ENCODE measurements around the gene CLECL1. TPM values are rescaled to one million over a fixed set of nuclear protein-coding genes. Genes with fewer than 3 reads are reported as not detected.

Gene CLECL1
- total and polyA plus RNA-seq, 4 donors, result 0.28 TPM; not detected in 3

DNA sequence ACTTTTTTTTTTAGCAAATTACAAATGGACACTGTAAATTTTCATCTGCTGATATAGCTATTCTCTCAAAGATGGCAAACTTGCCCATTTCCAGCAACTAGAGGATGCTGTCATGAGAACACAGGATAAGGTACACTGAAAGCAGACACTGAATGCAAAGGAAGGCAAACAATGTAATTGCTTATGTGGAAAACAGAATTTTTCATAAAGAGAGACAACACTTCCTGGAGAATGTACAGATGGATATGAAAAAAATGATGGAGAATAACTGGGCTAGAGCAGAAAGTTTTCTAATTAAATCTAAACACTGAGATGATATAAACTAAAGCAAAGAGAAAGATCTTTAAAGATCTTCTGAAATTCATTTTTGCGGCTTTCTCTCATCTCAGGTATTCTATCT lies 27.2 kb upstream of the CLECL1 start:
- no peaks in the 10 kb centered on the region for H3K9me3 ChIP-seq (ENCODE audit: control insufficient read depth, insufficient read depth, low read length)
- no CpG with 5 or more reads among the region's 1 CpG for WGBS (ENCODE audit: insufficient coverage)
- H3K36me3 ChIP-seq (ENCODE audit: control insufficient read depth, insufficient read depth, low read length), result no peaks in the 10 kb centered on the region
- H3K4me3 ChIP-seq (ENCODE audit: low read depth, low read length), result no peak overlapping the region
- H3K27ac ChIP-seq (ENCODE audit: low read depth, low read length), result no peak overlapping the region
- DNase-seq (ENCODE audit: low read depth in 4 of 6, low spot score in 6 of 6), result no peak
- H3K27me3 ChIP-seq (ENCODE audit: control insufficient read depth, insufficient read depth, low read length), result no peaks in the 10 kb centered on the region
- no peaks in the 10 kb centered on the region for H3K4me1 ChIP-seq (ENCODE audit: control insufficient read depth, insufficient read depth, low read length)

DNA sequence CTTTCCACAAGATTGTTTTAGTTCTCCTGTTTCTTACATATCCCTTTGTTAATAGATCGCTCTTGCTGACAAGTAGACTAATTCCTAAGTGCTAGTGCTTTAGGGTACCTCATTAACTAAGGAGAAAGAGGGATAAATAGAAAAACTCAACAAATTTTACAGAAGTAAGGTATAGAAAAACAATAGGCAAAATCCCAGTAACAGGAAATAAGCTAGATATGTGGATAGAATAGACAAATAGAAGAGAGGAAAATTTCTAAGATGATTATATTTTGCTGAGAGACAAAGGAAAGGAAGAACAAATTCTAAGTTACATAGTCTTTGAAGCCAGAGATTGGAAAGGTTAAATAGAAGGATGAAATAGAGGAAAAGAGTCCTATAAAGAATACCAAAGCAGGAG lies 26.8 kb upstream of the CLECL1 start:
- Histone ChIP-seq H3K4me1 (ENCODE audit: control insufficient read depth, insufficient read depth, low read length) (no peaks in the 10 kb centered on the region), H3K9me3 (ENCODE audit: control insufficient read depth, insufficient read depth, low read length) (no peaks in the 10 kb centered on the region), H3K27me3 (ENCODE audit: control insufficient read depth, insufficient read depth, low read length) (no peaks in the 10 kb centered on the region), H3K27ac (ENCODE audit: low read depth, low read length) (no peak overlapping the region), H3K4me3 (ENCODE audit: low read depth, low read length) (no peak overlapping the region), H3K36me3 (ENCODE audit: control insufficient read depth, insufficient read depth, low read length) (no peaks in the 10 kb centered on the region)
- no CpG with 5 or more reads among the region's 1 CpG for WGBS (ENCODE audit: insufficient coverage)
- no peak for DNase-seq (ENCODE audit: low read depth in 4 of 6, low spot score in 6 of 6)

DNA sequence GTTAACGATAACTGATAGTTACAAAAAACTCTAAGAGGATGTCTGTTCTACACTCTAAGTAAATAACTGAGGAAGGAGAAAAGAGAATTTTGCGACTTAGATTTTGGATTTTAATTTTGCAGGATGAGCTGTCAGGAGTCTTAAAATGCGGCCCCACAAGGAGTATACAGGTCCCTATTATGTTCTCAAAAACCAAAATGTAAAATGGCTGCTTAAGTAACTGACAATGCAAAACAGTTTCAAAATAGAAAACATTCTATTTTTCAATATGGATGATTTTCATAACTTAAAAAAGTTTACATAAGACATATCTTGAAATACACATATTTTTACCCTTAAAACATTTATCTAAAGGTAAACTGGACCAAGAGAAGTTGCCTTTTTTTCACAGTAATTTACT lies 25.2 kb upstream of the CLECL1 start:
- no peak for DNase-seq (ENCODE audit: low read depth in 4 of 6, low spot score in 6 of 6)
- Histone ChIP-seq H3K9me3 (ENCODE audit: control insufficient read depth, insufficient read depth, low read length) (no peaks in the 10 kb centered on the region), H3K4me1 (ENCODE audit: control insufficient read depth, insufficient read depth, low read length) (no peaks in the 10 kb centered on the region), H3K27me3 (ENCODE audit: control insufficient read depth, insufficient read depth, low read length) (no peaks in the 10 kb centered on the region), H3K27ac (ENCODE audit: low read depth, low read length) (no peak overlapping the region), H3K36me3 (ENCODE audit: control insufficient read depth, insufficient read depth, low read length) (no peaks in the 10 kb centered on the region), H3K4me3 (ENCODE audit: low read depth, low read length) (no peak overlapping the region)
- WGBS (ENCODE audit: insufficient coverage), result no CpG with 5 or more reads among the region's 3 CpGs

DNA sequence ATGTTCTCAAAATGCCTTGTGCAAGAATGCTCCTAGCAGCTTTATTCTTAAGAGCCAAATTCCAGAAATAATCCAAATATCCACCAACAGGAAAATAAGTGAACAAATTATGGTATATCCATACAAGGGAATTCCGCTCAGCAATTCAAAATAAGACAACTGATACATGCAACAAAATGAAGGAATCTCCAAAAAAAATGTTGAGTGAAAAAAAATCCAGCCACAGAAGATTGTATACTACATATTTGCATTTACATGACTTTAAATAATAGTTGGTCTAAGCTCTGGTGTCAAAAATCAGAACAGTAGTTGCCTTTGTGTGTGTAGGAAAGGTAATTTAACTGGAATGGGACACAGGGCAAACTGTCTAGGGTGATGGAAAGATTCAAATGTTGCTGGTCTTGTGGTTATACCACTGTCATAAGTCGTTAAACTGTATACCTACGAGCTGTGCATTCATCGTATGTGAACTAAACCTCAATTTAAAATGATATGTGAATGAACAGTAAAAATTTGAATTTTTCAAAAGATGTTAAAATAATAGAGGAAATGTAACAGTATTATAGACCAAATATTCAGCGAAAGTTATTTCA lies 24.6 kb upstream of the CLECL1 start:
- no peak overlapping the region for H3K4me3 ChIP-seq (ENCODE audit: low read depth, low read length)
- no peaks in the 10 kb centered on the region for H3K4me1 ChIP-seq (ENCODE audit: control insufficient read depth, insufficient read depth, low read length)
- no CpG with 5 or more reads among the region's 5 CpGs for WGBS (ENCODE audit: insufficient coverage)

DNA sequence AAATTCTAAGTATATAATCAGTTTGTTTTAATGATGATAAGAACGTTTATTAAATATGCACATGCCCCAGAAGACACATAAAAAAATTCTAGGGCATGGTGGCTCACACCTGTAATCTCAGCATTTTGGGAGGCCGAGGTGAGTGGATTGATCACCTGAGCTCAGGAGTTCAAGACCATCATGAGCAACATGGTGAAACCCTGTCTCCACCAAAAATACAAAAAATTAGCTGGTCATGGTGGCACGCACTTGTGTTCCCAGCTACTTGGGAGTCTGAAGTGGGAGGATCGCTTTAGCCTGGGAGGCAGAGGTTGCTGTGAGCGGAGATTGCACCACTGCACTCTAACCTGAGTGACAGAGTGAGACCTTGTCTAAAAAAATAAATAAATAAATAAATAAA lies 23.8 kb upstream of the CLECL1 start:
- Histone ChIP-seq H3K4me3 (ENCODE audit: low read depth, low read length) (no peak overlapping the region), H3K27me3 (ENCODE audit: control insufficient read depth, insufficient read depth, low read length) (no peaks in the 10 kb centered on the region)
- 100% methylated on average over 1 of the region's 5 CpGs for WGBS (ENCODE audit: insufficient coverage)

More for the DNA sequence above, 24.6 kb upstream of the CLECL1 start:
- H3K9me3 ChIP-seq (ENCODE audit: control insufficient read depth, insufficient read depth, low read length), result no peaks in the 10 kb centered on the region
- DNase-seq (ENCODE audit: low read depth in 4 of 6, low spot score in 6 of 6), result no peak
- no peaks in the 10 kb centered on the region for H3K36me3 ChIP-seq (ENCODE audit: control insufficient read depth, insufficient read depth, low read length)
- H3K27ac ChIP-seq (ENCODE audit: low read depth, low read length), result no peak overlapping the region
- no peaks in the 10 kb centered on the region for H3K27me3 ChIP-seq (ENCODE audit: control insufficient read depth, insufficient read depth, low read length)

DNA sequence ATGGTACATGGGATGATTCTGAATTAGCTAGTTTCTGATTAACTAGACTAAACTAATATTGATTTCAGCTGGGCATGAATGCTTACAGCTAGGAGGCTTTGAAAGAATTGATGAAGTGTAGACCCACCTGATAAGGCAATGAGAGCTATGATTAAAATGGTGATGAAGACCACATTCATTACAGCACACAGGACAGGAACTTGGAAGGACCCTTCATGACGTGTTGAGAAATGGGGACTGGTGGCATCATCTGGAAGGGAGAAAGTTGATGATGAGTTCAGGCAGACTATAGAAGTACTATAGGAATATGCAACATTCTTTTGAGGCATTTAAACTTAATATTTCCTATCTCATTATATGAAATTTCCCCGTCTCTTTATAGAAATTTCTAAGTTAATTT lies 23.3 kb upstream of the CLECL1 start:
- H3K36me3 ChIP-seq (ENCODE audit: control insufficient read depth, insufficient read depth, low read length), result no peaks in the 10 kb centered on the region
- no peak for DNase-seq (ENCODE audit: low read depth in 4 of 6, low spot score in 6 of 6)
- H3K27me3 ChIP-seq (ENCODE audit: control insufficient read depth, insufficient read depth, low read length), result no peaks in the 10 kb centered on the region
- no peak overlapping the region for H3K27ac ChIP-seq (ENCODE audit: low read depth, low read length)
- no peaks in the 10 kb centered on the region for H3K9me3 ChIP-seq (ENCODE audit: control insufficient read depth, insufficient read depth, low read length)
- H3K4me3 ChIP-seq (ENCODE audit: low read depth, low read length), result no peak overlapping the region
- WGBS (ENCODE audit: insufficient coverage), result no CpG with 5 or more reads among the region's 2 CpGs
- H3K4me1 ChIP-seq (ENCODE audit: control insufficient read depth, insufficient read depth, low read length), result no peaks in the 10 kb centered on the region

More for the DNA sequence above, 23.8 kb upstream of the CLECL1 start:
- no peak for DNase-seq (ENCODE audit: low read depth in 4 of 6, low spot score in 6 of 6)
- H3K27ac ChIP-seq (ENCODE audit: low read depth, low read length), result no peak overlapping the region
- no peaks in the 10 kb centered on the region for H3K36me3 ChIP-seq (ENCODE audit: control insufficient read depth, insufficient read depth, low read length)
- no peaks in the 10 kb centered on the region for H3K9me3 ChIP-seq (ENCODE audit: control insufficient read depth, insufficient read depth, low read length)
- H3K4me1 ChIP-seq (ENCODE audit: control insufficient read depth, insufficient read depth, low read length), result no peaks in the 10 kb centered on the region

DNA sequence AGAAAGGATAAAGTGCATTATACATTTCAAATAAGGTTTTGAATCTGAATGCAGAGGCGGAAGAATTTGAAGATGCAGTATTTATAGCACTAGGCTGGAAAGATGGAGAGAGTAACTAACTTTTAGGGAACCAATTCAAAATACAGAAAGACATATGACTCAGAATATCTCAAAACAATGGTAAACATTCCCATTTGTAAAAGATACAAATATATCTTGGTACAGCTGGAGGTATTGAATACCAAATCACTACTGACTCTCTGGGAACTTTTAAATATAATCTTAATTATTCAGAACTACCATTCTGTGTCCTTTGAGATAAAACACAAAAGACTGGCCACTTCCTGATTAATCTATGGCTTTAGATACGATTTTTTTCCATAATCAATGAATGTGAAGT lies 22.7 kb upstream of the CLECL1 start:
- Histone ChIP-seq H3K4me1 (ENCODE audit: control insufficient read depth, insufficient read depth, low read length) (no peaks in the 10 kb centered on the region), H3K4me3 (ENCODE audit: low read depth, low read length) (no peak overlapping the region), H3K27ac (ENCODE audit: low read depth, low read length) (no peak overlapping the region), H3K9me3 (ENCODE audit: control insufficient read depth, insufficient read depth, low read length) (no peaks in the 10 kb centered on the region), H3K27me3 (ENCODE audit: control insufficient read depth, insufficient read depth, low read length) (no peaks in the 10 kb centered on the region), H3K36me3 (ENCODE audit: control insufficient read depth, insufficient read depth, low read length) (no peaks in the 10 kb centered on the region)
- DNase-seq (ENCODE audit: low read depth in 4 of 6, low spot score in 6 of 6), result no peak
- WGBS (ENCODE audit: insufficient coverage), result no CpG with 5 or more reads among the region's 2 CpGs

DNA sequence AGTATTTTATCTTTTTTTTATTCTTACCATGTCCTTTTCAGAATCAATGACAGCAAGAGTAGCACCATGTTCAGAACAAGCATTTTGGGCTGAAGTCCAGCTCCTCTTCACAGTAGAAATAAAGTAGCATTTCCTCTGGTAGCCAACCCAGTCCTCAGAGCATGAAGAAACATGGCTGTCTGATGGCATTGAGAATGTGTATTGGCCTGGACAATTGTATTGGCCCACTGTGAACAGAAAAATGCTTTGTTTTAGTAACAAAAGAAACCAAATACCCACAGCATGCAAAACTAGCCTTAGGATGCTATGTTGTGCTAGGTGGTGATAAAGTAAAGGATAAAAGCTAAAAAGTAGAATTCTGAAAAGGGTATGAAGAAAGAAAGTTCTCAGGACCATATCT lies 22.1 kb upstream of the CLECL1 start:
- no peak for DNase-seq (ENCODE audit: low read depth in 4 of 6, low spot score in 6 of 6)
- Histone ChIP-seq H3K36me3 (ENCODE audit: control insufficient read depth, insufficient read depth, low read length) (no peaks in the 10 kb centered on the region), H3K27ac (ENCODE audit: low read depth, low read length) (no peak overlapping the region), H3K9me3 (ENCODE audit: control insufficient read depth, insufficient read depth, low read length) (no peaks in the 10 kb centered on the region), H3K4me3 (ENCODE audit: low read depth, low read length) (no peak overlapping the region), H3K27me3 (ENCODE audit: control insufficient read depth, insufficient read depth, low read length) (no peaks in the 10 kb centered on the region), H3K4me1 (ENCODE audit: control insufficient read depth, insufficient read depth, low read length) (no peaks in the 10 kb centered on the region)

DNA sequence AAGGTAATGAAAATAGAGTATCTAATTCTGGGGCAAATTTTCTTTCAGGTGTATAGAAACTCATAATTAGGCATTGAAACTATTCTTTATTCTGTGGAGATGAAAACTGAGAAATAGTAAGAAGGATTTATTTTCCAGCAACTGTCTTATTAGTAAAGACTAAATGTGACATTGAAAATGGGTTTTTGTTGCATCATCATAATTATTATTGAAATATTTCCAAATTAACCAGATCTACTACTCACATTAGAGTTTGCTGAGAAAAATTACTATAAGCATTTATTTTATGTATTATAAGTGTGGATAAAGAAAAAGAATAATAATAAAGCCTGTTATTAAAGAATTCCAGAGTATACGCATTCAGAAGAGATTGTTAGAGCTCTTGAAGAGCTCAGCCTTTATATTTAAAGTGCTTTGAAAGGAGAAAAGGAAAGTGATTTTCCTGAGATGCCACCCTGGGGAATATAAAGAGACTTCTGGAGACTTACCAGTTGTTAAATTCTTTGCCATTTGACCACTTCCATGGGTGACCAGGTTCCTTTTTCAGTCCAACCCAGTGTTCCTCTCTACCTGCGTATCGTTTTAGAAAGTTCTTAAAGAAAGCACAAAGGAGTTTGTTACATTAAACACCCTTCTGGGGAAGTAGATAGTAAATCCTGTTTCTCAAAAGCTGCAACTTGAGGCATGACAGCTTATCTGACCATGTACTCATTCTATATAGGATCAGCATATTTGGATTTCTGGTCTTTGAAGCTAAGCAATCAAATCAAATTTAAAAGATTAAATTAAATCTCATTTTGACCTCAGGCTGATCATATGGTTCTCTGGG lies 21.4 kb upstream of the CLECL1 start:
- no peak for DNase-seq (ENCODE audit: low read depth in 4 of 6, low spot score in 6 of 6)
- no peak overlapping the region for H3K27ac ChIP-seq (ENCODE audit: low read depth, low read length)
- no CpG with 5 or more reads among the region's 3 CpGs for WGBS (ENCODE audit: insufficient coverage)
- no peaks in the 10 kb centered on the region for H3K36me3 ChIP-seq (ENCODE audit: control insufficient read depth, insufficient read depth, low read length)
- H3K4me1 ChIP-seq (ENCODE audit: control insufficient read depth, insufficient read depth, low read length), result no peaks in the 10 kb centered on the region
- no peaks in the 10 kb centered on the region for H3K9me3 ChIP-seq (ENCODE audit: control insufficient read depth, insufficient read depth, low read length)
- no peaks in the 10 kb centered on the region for H3K27me3 ChIP-seq (ENCODE audit: control insufficient read depth, insufficient read depth, low read length)
- H3K4me3 ChIP-seq (ENCODE audit: low read depth, low read length), result no peak overlapping the region

DNA sequence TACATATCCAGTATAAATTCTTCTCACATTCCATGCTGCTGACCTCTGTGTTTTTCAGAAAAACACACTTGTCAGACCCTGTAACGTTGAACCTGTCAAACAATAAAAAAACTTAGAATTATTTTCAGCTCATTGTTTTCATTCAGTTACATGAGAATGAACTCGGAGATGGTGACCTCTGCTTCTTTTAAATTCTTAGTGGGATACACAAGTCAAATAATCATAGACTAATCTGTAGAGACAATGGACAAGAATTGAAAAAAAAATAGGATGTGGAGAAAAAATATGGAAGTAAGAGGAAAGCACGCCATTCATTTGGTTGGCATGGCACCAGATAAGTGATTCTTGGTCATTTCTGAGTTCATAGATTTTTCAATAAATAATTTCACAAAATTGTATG lies 20.6 kb upstream of the CLECL1 start:
- no CpG with 5 or more reads among the region's 3 CpGs for whole genome bisulfite sequencing (ENCODE audit: insufficient coverage)
- Histone ChIP-seq H3K4me1 (ENCODE audit: control insufficient read depth, insufficient read depth, low read length) (no peaks in the 10 kb centered on the region), H3K9me3 (ENCODE audit: control insufficient read depth, insufficient read depth, low read length) (no peaks in the 10 kb centered on the region)

More for the DNA sequence above, 20.6 kb upstream of the CLECL1 start:
- Histone ChIP-seq H3K27me3 (ENCODE audit: control insufficient read depth, insufficient read depth, low read length) (no peaks in the 10 kb centered on the region), H3K36me3 (ENCODE audit: control insufficient read depth, insufficient read depth, low read length) (no peaks in the 10 kb centered on the region), H3K4me3 (ENCODE audit: low read depth, low read length) (no peak overlapping the region), H3K27ac (ENCODE audit: low read depth, low read length) (no peak overlapping the region)
- no peak for DNase-seq (ENCODE audit: low read depth in 4 of 6, low spot score in 6 of 6)

Measured in spinal cord (tissue), 10 donors.